GM12891 (cell line): Measurements from ENCODE around the gene POU6F1.

ENCODE experiments used
- DNase-seq: peaks from one replicate; pipeline ENCODE4 v3.0.0; 2011; ENCODE audit warnings: low spot score; ENCODE audit not compliant: insufficient read length
- FAIRE-seq: peaks from 2 replicates; lab custom pipeline; 2011; peaks lifted over from hg19 to GRCh38; lab: Jason Lieb, UNC
- PAX5 ChIP-seq: IDR thresholded peaks from 2 replicates; pipeline ENCODE4 v1.6.1; 2011; ENCODE audit warnings: low read length, moderate library complexity, mild to moderate bottlenecking; ENCODE audit not compliant: insufficient read depth, severe bottlenecking
- POLR2A ChIP-seq: IDR thresholded peaks from 2 replicates; pipeline ENCODE4 v1.6.1; 2011; ENCODE audit warnings: low read depth, low read length, control low read depth
- POLR2AphosphoS5 ChIP-seq: IDR thresholded peaks from 2 replicates; pipeline ENCODE4 v1.6.1; 2011; ENCODE audit warnings: low read depth, low read length, control low read depth
- POU2F2 ChIP-seq: IDR thresholded peaks from 2 replicates; pipeline ENCODE4 v1.6.1; 2011; ENCODE audit warnings: low read depth, mild to moderate bottlenecking, control low read depth, low read length, moderate library complexity
- SPI1 ChIP-seq: IDR thresholded peaks from 2 replicates; pipeline ENCODE4 v1.6.1; 2011; ENCODE audit warnings: low read depth, low read length, control low read depth
- TAF1 ChIP-seq: IDR thresholded peaks from 2 replicates; pipeline ENCODE4 v1.6.1; 2011; ENCODE audit warnings: low read depth, low read length, control low read depth

Gene POU6F1

GRCh38 chr12:51217133-51217967 lies 512 bp downstream of the POU6F1 start:
- TF ChIP-seq POLR2A (no peak), POU2F2 (no peak)
- FAIRE-seq: no peak
- DNase-seq: peak; percentile 71

GRCh38 chr12:51216642-51217041 lies 1.2 kb downstream of the POU6F1 start:
- DNase-seq: no peak
- FAIRE-seq: no peak
- no peak for TF ChIP-seq POLR2AphosphoS5
- TF ChIP-seq POLR2A: no peak
- no peak for TF ChIP-seq PAX5
- no peak for TF ChIP-seq SPI1
- TF ChIP-seq TAF1: no peak
- no peak for TF ChIP-seq POU2F2

GRCh38 chr12:51214895-51215294 lies 3.0 kb downstream of the POU6F1 start:
- TF ChIP-seq SPI1 (no peak), TAF1 (no peak), PAX5 (no peak), POLR2A (no peak), POLR2AphosphoS5 (no peak), POU2F2 (no peak)
- FAIRE-seq: no peak
- DNase-seq: no peak

- FAIRE-seq (no peak), DNase-seq (no peak)
- TF ChIP-seq POU2F2: no peak
- TF ChIP-seq SPI1: no peak
- TF ChIP-seq POLR2A: no peak
- TF ChIP-seq TAF1: no peak
- no peak for TF ChIP-seq POLR2AphosphoS5
- no peak for TF ChIP-seq PAX5
These were observed 7.0 kb downstream of the POU6F1 start for GRCh38 chr12:51210690-51211395.

- FAIRE-seq: no peak
- TF ChIP-seq POLR2A: no peak
- TF ChIP-seq PAX5: no peak
- no peak for TF ChIP-seq TAF1
- TF ChIP-seq SPI1: no peak
- no peak for TF ChIP-seq POLR2AphosphoS5
- TF ChIP-seq POU2F2: no peak
- no peak for DNase-seq
These were observed 8.6 kb downstream of the POU6F1 start for GRCh38 chr12:51209259-51209658.

GRCh38 chr12:51208016-51208660 lies 9.7 kb downstream of the POU6F1 start:
- DNase-seq (no peak), FAIRE-seq (no peak)
- TF ChIP-seq POLR2AphosphoS5: no peak

- TF ChIP-seq SPI1: no peak
- TF ChIP-seq POLR2A: no peak
- no peak for TF ChIP-seq POLR2AphosphoS5
- no peak for TF ChIP-seq PAX5
- no peak for TF ChIP-seq POU2F2
- TF ChIP-seq TAF1: no peak
- FAIRE-seq: no peak
These were observed 12.5 kb downstream of the POU6F1 start for GRCh38 chr12:51205350-51205749.

GRCh38 chr12:51202718-51203117 lies 15.1 kb downstream of the POU6F1 start:
- TF ChIP-seq POLR2AphosphoS5 (no peak), SPI1 (no peak), POU2F2 (no peak), TAF1 (no peak), PAX5 (no peak), POLR2A (no peak)
- FAIRE-seq (no peak), DNase-seq (no peak)

More at GRCh38 chr12:51205350-51205749, 12.5 kb downstream of the POU6F1 start:
- no peak for DNase-seq

- DNase-seq: no peak
- TF ChIP-seq POLR2A: no peak
- no peak for TF ChIP-seq SPI1
- no peak for FAIRE-seq
These were observed 17.1 kb downstream of the POU6F1 start for GRCh38 chr12:51200806-51201205.
